ENCODE measurements around the gene WDR20.
"Not testable (repeated sequence)": the region's sequence is repeated elsewhere in the genome, so short reads cannot be mapped to it uniquely, and the experiment has no call there.

The WDR20 gene

DNA sequence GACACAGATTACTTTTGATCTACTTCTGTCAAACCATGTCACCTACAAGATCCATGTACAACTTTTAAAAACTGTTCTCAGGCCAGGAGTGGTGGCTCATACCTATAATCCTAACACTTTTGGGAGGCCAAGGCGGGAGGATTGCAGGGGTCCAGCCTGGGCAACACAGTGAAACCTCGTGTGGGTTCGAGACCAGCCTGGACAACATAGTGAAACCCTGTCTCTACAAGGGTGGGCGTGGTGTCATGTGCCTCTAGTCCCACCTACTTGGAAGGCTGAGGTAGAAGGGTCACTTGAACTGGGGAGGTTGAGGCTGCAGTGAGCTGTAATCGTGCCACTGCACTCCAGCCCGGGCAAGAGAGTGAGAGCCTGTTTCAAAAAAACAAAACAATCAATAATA lies 5.7 kb downstream of the WDR20 start:
- Mint-ChIP-seq H3K9me3 (ENCODE audit: low read depth) (no peaks in the 10 kb centered on the region), H3K4me1 (ENCODE audit: low read depth) (peaks cover 53% of the 10 kb centered on the region), H3K36me3 (peaks cover 2% of the 10 kb centered on the region), H3K4me3 (no peak overlapping the region), H3K27me3 (no peaks in the 10 kb centered on the region), H3K27ac (peak overlapping the region; percentile 25)

- Mint-ChIP-seq H3K27me3 (no peaks in the 10 kb centered on the region), H3K27ac (no peak overlapping the region), H3K9me3 (ENCODE audit: low read depth) (no peaks in the 10 kb centered on the region), H3K4me3 (peak overlapping the region; percentile 38), H3K4me1 (ENCODE audit: low read depth) (peaks cover 53% of the 10 kb centered on the region), H3K36me3 (peaks cover 5% of the 10 kb centered on the region)
Measured at GRCh38 chr14:102146423-102146822, 6.7 kb downstream of the WDR20 start.

- Mint-ChIP-seq H3K27ac (no peak overlapping the region), H3K27me3 (no peaks in the 10 kb centered on the region), H3K4me3 (no peak overlapping the region), H3K9me3 (ENCODE audit: low read depth) (no peaks in the 10 kb centered on the region), H3K36me3 (peaks cover 12% of the 10 kb centered on the region), H3K4me1 (ENCODE audit: low read depth) (peaks cover 56% of the 10 kb centered on the region)
Measured at GRCh38 chr14:102150083-102150482, 10.4 kb downstream of the WDR20 start.

DNA sequence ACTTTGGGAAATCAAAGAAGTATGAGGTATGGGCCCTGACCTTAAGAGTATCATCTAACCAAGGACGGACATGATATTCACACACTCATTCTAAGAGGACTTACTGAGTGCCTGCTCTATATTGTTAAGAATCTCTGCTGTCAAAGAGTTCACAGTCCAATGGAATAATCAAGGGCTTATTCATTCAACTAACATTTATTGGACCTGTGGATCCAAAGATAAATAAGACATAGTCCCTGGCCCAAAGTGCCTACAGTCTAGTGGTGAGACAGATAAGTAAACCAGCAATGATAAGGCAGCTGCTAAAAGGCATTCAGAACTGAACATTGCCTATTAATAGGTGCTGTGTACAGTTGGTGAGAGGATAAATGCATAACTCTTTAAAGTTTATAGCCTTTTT lies 11.0 kb downstream of the WDR20 start:
- no peaks in the 10 kb centered on the region for H3K9me3 Mint-ChIP-seq (ENCODE audit: low read depth)
- H3K36me3 Mint-ChIP-seq = peaks cover 12% of the 10 kb centered on the region
- peaks cover 54% of the 10 kb centered on the region for H3K4me1 Mint-ChIP-seq (ENCODE audit: low read depth)
- no peak overlapping the region for H3K27ac Mint-ChIP-seq
- H3K27me3 Mint-ChIP-seq = no peaks in the 10 kb centered on the region
- H3K4me3 Mint-ChIP-seq = no peak overlapping the region

DNA sequence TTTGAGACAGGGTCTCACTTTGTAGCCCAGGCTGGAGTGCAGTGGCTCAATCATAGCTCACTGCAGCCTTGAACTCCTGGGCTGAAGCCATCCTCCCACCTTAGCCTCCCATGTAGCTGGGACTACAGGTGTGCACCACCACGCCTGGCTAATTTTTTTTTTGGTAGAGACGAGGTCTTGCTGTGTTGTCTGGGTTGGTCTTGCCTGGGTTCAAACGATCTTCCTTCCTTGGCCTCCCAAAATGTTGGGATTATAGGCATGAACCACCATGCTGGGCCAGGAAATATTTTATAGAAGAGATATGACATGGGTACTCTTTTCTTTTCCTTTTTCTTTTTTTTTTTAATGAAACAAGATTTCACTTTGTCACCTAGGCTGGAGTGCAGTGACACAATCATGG lies 11.7 kb downstream of the WDR20 start:
- H3K4me3 Mint-ChIP-seq; H3K9me3 Mint-ChIP-seq (ENCODE audit: low read depth); H3K27me3 Mint-ChIP-seq; H3K27ac Mint-ChIP-seq: not testable (repeated sequence)
- Mint-ChIP-seq H3K36me3 (peaks cover 12% of the 10 kb centered on the region), H3K4me1 (ENCODE audit: low read depth) (peaks cover 52% of the 10 kb centered on the region)

DNA sequence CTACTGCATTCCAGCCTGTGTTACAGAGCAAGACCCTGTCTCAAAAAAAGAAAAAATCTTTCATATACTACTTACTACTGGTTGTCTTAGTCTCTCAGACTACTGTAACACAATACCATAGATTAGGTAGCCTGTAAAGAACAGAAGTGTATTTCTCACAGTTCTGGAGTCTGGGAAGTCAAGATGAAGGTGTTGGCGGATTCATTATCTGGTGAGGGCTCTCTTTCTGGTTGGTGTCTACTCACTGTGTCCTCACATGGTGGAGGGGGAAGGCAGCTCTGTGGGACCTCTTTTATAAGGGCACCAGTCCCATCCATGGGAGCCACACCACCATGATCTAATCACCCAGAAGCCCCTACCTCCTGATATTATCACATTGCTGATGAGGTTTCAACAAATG lies 14.4 kb downstream of the WDR20 start:
- H3K27me3 Mint-ChIP-seq = no peaks in the 10 kb centered on the region
- no peak overlapping the region for H3K4me3 Mint-ChIP-seq
- H3K4me1 Mint-ChIP-seq (ENCODE audit: low read depth) = peaks cover 53% of the 10 kb centered on the region
- H3K27ac Mint-ChIP-seq = no peak overlapping the region
- no peaks in the 10 kb centered on the region for H3K9me3 Mint-ChIP-seq (ENCODE audit: low read depth)
- H3K36me3 Mint-ChIP-seq = peaks cover 10% of the 10 kb centered on the region

- Mint-ChIP-seq H3K9me3 (ENCODE audit: low read depth) (no peaks in the 10 kb centered on the region), H3K27me3 (no peaks in the 10 kb centered on the region), H3K27ac (peak overlapping the region; percentile 8), H3K4me1 (ENCODE audit: low read depth) (peaks cover 55% of the 10 kb centered on the region), H3K4me3 (no peak overlapping the region), H3K36me3 (peaks cover 10% of the 10 kb centered on the region)
Measured at GRCh38 chr14:102154821-102155549, 15.3 kb downstream of the WDR20 start.

GRCh38 chr14:102157346-102157745 lies 17.6 kb downstream of the WDR20 start:
- Mint-ChIP-seq H3K27ac (peak overlapping the region; percentile 85), H3K27me3 (no peaks in the 10 kb centered on the region), H3K4me3 (no peak overlapping the region), H3K36me3 (peaks cover 13% of the 10 kb centered on the region), H3K9me3 (ENCODE audit: low read depth) (no peaks in the 10 kb centered on the region), H3K4me1 (ENCODE audit: low read depth) (peaks cover 54% of the 10 kb centered on the region)

DNA sequence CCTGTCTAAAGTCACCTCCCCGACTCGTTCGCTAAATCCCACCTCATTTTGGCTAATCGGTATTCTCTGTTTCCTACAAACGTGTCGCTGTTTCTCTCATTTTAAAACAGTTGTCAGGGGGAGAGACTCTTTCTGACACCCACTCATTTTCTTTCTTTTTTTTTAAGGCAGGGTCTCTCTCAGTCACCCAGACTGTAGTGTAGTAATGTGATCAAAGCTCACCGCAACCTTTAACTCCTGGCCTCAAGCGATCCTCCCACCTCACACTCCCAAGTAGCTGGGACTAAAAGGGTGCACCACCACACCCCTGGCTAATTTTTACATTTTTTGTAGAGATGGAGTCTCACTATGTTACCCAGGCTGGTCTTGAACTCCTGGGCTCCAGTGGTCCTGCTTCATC lies 19.1 kb downstream of the WDR20 start:
- Mint-ChIP-seq H3K36me3 (peaks cover 6% of the 10 kb centered on the region), H3K9me3 (ENCODE audit: low read depth) (no peaks in the 10 kb centered on the region), H3K4me3 (no peak overlapping the region), H3K4me1 (ENCODE audit: low read depth) (peaks cover 54% of the 10 kb centered on the region), H3K27ac (peak overlapping the region; percentile 58), H3K27me3 (no peaks in the 10 kb centered on the region)

DNA sequence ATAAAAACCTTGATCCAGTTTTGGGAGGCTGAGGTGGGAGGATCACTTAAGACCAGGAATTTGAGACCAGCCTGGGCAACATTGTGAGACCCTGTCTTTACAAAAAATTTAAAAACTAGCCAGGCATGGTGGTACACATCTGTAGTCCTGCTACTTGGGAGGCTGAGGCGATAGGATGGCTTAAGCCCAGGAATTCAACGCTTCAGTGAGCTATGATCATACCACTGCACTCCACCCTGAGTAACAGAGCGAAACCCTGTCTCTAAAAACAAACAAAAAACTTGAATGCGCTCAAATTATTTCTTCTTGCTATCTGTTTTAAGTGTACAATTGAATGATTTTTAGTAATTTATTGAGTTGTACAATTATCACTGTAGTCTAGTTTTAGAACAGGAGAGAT lies 20.1 kb downstream of the WDR20 start:
- Mint-ChIP-seq H3K36me3 (peaks cover 12% of the 10 kb centered on the region), H3K4me1 (ENCODE audit: low read depth) (peaks cover 59% of the 10 kb centered on the region), H3K9me3 (ENCODE audit: low read depth) (no peaks in the 10 kb centered on the region), H3K27me3 (no peaks in the 10 kb centered on the region), H3K27ac (no peak overlapping the region), H3K4me3 (no peak overlapping the region)

GRCh38 chr14:102162487-102162886 lies 22.8 kb downstream of the WDR20 start:
- peaks cover 12% of the 10 kb centered on the region for H3K36me3 Mint-ChIP-seq
- peak overlapping the region; percentile 16 for H3K27ac Mint-ChIP-seq
- H3K4me3 Mint-ChIP-seq = no peak overlapping the region
- no peaks in the 10 kb centered on the region for H3K9me3 Mint-ChIP-seq (ENCODE audit: low read depth)
- H3K27me3 Mint-ChIP-seq = no peaks in the 10 kb centered on the region
- H3K4me1 Mint-ChIP-seq (ENCODE audit: low read depth) = peaks cover 67% of the 10 kb centered on the region

- H3K9me3 Mint-ChIP-seq (ENCODE audit: low read depth) = no peaks in the 10 kb centered on the region
- H3K4me3 Mint-ChIP-seq = no peak overlapping the region
- no peaks in the 10 kb centered on the region for H3K27me3 Mint-ChIP-seq
- peaks cover 12% of the 10 kb centered on the region for H3K36me3 Mint-ChIP-seq
- peaks cover 64% of the 10 kb centered on the region for H3K4me1 Mint-ChIP-seq (ENCODE audit: low read depth)
- H3K27ac Mint-ChIP-seq = no peak overlapping the region
Measured at GRCh38 chr14:102164241-102164641, 24.5 kb downstream of the WDR20 start.

DNA sequence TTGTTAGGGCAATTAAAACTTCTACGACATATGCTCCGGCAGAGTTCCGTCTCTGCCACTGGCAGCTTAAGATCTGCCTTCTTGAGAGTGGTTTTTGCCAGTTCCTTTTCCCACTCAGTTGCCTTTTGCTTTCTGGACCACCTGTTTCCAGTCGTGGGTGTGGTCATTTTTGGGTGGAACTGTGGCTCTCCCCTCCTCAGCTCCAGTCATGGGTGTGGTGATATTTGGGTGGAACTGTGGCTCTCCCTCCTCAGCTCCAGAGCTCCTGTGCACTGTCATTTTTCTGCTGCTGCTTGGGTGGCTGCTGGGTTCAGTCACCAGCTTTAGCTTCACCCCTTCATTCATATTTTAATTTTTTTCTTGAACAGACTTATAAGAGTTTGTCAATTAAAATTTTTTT lies 25.3 kb downstream of the WDR20 start:
- Mint-ChIP-seq H3K36me3 (peaks cover 14% of the 10 kb centered on the region), H3K9me3 (ENCODE audit: low read depth) (no peaks in the 10 kb centered on the region), H3K27me3 (no peaks in the 10 kb centered on the region), H3K4me1 (ENCODE audit: low read depth) (peaks cover 64% of the 10 kb centered on the region), H3K4me3 (no peak overlapping the region), H3K27ac (no peak overlapping the region)

GRCh38 chr14:102170061-102170460 lies 30.4 kb downstream of the WDR20 start:
- Mint-ChIP-seq H3K36me3 (peaks cover 5% of the 10 kb centered on the region), H3K27me3 (no peaks in the 10 kb centered on the region), H3K9me3 (ENCODE audit: low read depth) (no peaks in the 10 kb centered on the region), H3K4me1 (ENCODE audit: low read depth) (peaks cover 46% of the 10 kb centered on the region), H3K27ac (no peak overlapping the region), H3K4me3 (no peak overlapping the region)

DNA sequence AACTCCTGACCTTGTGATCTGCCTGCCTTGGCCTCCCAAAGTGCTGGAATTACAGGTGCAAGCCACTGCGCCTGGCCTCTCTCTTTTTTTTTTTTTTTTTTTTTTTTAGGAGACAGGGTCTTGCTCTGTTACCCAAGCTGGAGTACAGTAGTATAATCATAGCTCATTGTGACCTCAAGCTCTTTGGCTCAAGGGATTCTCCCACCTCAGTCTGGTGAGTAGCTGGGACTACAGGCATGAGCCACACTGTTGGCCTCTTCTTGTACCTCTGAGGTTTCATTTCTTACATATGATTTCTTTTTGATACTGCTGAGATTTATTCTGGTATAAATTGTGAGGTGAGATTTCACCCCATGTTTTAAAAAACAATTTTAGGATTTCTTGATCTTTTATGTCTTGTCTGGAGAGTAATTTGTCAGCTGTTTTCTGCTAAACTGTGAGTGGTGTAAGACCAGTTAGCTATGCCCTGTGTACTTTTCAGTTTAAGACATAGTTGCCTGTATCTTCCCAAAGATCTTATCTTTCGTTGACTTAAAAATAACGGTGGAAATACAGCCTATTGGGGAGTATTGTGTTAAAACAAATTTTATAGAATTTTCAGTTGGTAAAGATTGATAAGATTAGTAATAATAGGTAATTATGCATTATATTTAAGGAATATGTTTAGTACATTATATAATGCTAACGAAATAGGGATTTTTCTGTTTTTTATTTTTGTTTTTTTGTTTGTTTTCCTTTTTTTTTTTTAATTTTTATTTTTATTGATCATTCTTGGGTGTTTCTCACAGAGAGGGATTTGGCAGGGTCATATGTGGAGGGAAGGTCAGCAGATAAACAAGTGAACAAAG lies 31.7 kb downstream of the WDR20 start:
- Mint-ChIP-seq H3K36me3 (peaks cover 5% of the 10 kb centered on the region), H3K4me1 (ENCODE audit: low read depth) (peaks cover 48% of the 10 kb centered on the region), H3K27me3 (no peaks in the 10 kb centered on the region), H3K4me3 (no peak overlapping the region), H3K9me3 (ENCODE audit: low read depth) (no peaks in the 10 kb centered on the region), H3K27ac (no peak overlapping the region)

- H3K36me3 Mint-ChIP-seq; H3K4me3 Mint-ChIP-seq; H3K9me3 Mint-ChIP-seq (ENCODE audit: low read depth); H3K27me3 Mint-ChIP-seq; H3K27ac Mint-ChIP-seq: not testable (repeated sequence)
- H3K4me1 Mint-ChIP-seq (ENCODE audit: low read depth) = peaks cover 46% of the 10 kb centered on the region
Measured at GRCh38 chr14:102172021-102172272, 32.2 kb downstream of the WDR20 start.

Data from activated naive CD8-positive, alpha-beta T cell (primary cell).